D341Med (cell line): ENCODE results near the gene AKIP1.
"Not testable (repeated sequence)": the region's sequence is repeated elsewhere in the genome, so short reads cannot be mapped to it uniquely, and the experiment has no call there.

Experiments used
- DNase-seq: peaks from one replicate; pipeline ENCODE4 v3.0.0; 2012; ENCODE audit warnings: low spot score

The AKIP1 gene

DNA sequence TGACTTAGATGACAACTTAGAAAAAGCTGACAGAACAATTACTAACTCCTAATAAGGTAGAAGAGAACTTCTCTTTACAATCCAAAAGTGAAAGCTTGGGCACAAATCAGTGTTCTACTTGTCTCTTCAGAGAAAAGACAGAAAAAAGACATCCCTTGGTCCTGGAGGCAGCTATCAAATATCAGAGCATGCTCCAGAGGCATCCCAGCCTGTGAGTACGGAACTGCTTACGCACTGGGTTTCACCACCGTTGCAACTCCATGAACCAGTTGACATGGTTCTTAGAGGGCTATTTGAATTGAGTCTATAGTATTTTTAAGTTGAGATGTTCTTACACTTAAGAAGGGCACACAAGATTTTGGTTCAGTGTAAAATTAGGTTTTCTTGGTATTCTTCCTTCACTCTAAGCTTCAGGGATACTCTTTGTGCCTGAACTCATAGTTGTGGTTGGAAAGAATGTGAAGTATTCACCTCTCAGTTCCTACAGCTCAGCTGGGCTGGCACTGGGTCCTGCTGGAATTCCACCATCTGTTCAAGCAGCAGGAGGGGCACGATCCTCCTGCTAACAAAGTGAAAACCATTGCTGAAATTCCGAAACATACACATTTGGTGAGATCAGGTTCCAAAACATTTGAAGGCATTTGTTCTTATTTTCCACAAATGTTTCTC lies 6.3 kb downstream of the AKIP1 start:
- DNase-seq = no peak

DNA sequence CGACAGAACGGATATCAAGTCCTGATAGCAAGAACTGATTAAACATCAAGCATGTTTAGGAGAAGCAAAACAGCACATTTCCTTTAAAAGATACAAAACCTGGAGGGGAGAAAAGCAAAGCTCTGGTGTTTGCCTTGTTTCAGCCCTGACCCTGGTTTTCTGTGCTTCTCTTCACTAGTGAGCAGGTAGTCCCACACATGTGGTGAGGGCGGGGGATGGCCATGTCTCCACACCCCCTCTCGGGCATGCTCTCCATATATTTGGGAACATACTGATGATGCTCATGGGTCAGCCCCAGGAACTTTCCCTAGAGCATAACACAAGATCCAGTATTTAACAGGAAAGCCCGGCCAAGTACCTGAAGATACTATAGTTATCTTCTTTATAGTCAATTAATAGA lies 11.7 kb downstream of the AKIP1 start:
- no peak for DNase-seq

DNA sequence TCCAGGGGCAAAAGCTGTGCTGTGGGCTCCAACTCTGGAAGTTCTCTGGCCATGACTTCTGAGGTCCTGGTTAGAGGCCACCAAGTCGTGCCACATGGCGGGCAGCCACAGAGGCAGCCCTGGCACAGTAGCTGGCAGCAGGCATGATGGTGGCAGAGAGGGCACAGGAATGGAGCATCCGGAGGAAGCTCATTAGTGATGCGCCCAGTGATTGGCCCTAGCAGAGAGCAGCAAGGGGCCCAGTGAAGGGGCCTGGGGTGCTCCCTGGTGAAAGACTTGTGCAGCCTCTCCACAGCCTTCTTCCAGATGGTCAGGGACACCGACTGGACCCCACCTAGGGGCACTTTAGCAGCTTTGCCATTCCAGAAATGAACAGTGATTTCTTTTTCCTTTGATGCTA lies 14.7 kb downstream of the AKIP1 start:
- DNase-seq = no peak

DNA sequence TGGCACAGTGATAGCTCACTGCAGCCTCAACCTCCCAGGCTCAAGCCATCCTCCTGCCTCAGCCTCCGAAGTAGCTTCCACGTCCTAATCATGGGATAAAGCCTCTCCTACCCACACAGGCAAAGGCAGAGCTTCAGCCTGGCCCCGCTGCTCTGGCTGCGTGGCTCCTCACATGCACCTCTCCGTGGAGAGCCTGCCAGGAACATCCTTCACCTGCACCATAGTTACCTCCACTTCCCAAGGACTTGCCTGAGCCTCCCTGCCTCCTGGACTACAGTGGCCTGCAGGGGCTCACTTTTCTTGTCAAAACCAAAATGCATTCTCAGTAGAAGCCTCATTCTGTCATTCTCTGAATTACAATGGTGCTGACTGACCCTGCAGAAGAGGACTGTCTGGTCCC lies 15.2 kb downstream of the AKIP1 start:
- DNase-seq = no peak

DNA sequence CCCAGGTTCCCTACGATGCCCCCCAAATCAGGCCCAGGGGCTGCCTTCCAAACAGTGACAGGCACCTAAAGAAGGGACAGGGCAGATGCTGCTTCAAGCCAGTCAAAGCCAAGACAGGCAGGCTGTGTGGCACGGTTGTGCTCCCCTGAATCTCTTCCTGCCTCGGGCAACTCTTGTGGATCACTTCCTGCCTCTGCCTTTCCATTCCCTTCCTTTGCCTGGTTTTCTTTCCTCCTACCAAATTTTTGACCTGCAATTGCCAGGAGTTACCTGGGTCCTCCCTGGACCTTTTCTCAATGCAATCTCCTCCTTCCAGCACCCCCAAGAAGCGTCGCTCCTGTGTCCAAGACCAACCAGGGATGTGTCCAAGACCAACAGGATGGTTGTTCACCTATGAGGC lies 16.2 kb downstream of the AKIP1 start:
- no peak for DNase-seq

DNA sequence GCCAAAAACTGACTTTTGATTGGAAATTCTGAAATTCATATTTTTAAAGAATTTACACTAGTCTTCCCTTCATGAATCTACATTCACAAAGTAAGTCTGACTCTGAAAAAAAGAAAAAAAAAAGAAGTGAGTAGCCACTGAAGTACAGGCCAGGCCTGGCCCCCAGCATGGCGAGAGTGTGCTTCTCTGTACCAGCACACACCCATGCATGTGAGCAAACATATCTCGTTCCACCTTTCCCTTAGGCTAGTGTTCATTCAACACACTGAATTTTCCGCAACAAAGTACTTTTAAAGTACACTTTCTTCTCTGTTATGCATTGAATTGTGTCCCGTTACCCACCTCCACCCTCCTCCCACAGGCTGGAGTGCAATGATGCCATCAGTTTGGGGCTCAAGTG lies 17.2 kb downstream of the AKIP1 start:
- no peak for DNase-seq

DNA sequence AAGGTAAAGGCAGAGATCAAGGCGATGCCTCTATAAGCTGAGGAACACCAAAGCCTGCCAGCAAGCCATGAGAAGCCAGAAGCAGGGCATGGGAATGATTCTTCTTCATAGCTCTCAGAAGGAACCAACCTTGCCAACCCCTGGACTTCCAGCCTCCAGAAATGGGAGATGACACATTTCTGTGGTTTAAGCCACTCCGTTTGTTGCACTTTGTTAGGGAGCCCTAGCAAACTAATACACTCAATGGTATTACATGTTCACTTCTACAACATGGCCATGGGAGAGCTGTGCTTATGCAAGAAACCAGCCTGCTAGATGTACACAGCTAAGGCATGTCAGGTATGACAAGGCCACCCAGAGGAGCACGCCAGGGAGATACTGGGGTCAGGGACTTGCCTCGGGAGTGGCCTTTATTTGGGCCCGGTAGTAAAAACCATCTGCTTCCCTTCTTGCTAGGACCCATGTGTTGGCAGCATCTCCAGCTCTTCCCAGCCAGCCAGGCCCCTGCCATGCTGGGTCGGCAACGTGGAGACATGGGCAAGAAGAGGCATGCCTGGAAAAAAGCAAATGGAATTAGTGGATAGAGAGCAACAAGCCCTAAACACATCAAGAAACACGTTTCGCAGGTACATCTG lies 18.1 kb downstream of the AKIP1 start:
- no peak for DNase-seq

DNA sequence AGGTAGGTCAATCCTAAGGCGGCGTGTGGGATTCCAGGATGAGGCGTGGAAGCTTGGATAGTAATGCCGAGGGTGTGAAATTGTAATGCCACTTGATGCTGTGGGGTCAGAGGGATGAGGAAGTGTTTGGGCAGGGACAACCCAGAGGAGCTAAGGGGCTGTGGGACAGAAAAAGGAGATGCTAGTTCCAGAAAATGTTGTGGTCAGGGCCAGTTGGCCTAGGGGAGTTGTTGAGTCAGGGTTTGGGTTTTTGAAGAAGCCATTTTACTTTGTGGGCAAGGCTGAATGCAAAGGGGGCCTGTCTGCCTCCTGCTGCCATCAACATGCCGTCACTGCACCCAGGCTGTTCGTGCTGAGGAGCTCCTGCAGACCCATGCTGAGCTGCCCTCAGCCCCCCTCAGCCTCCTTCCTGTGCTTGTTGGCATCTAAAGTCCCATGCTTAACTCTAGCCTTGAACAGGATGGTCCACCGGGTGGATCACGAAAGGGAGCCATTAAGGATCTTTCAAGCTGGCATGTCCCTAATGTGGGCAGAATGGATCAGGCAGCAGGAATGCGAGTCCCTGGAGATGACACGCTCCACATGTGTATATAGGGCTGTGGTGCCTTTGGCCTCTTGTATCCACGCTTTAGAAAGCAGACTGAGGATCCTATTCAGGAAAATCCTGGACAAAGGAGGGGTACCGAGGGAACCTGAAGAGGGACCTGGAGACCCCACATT lies 19.6 kb downstream of the AKIP1 start:
- no peak for DNase-seq

DNA sequence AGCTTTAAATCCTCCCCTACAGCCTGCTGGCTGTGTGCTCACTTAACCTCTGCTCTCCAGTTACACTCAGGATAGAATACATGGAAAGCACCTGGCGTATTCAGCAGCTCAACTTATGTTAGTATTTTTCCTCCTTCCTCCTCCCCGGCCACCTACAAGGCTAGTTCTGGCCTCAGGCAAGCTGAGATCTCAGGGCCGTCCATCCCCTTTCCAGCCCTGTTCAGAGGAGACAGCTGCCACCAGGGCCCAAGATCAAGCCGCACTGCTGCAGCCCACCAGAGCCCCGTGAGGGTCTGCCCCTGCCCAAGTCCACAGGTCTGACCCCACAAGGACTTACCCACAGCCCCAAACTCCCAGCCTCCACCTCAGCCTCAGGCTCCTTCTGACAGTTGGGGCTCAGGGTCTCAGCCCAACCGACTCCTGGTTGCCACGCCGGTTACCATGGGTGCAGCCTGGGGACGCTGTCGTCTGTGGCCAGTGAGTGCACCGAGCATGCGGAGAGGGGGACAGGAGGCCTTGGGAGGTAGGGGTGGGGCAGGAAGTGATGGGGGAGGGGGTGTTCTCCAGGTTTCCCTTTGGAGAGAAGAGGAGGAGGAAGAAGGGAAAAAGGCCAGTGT lies 21.7 kb downstream of the AKIP1 start, which contains the start of gene C11orf16:
C11orf16 (minus strand) TSS at position 384 of the 617 bp plus-strand sequence. CDS start 639 bp downstream, outside the sequence.
- DNase-seq = no peak

DNA sequence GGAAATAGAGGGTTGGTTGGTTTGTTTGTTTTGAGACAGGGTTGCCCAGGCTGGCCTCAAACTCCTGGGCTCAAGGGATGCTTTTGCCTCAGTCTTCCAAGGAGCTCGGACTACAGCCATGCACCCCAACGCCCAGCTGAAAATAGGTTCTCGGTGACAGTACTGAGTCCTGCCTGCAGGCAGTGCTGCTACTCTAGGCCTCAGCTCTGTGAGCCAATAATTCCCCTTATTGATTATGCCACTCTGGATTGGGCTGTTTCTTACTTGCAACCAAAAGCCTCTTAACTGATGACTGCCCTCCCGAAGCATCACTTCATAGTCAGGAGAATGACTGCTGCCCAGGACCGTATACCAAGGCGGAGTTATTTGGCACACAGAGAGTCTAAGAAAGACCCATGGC lies 22.9 kb downstream of the AKIP1 start:
- DNase-seq = no peak

DNA sequence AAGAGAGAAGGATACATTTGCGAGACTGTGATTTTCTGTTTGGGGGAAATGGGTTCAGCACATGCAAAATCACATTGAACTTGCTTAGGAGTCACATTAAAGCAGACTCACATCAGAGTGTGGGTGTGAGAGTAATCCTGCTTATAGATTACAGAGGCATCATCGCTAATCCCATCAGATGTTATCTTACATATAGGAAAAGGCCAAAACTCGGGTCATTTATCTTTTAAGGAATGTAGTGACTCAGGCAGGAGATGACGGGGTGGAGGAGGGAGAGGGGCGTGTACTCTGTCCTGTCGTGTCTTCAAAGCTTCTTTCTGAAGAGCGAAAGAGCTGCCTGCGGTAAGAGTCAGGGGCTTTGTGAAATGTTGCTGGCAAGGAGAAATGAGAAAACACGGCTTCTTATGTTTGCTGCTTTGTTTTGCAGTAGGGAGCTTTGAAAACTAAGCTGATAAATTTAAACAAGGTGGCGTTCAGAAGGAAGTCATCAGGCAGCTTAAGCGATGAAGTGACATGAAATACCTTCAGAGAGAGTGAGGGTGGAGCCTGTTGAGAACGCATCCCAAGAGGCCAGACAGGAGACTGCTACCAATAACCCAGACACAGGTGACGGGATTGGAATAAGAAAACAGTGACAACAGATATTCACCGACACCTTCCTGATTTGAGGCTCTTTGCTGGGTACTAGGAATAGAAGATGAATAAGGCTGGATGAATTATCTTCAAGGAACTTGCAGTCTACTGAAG lies 23.9 kb downstream of the AKIP1 start:
- DNase-seq = no peak

DNA sequence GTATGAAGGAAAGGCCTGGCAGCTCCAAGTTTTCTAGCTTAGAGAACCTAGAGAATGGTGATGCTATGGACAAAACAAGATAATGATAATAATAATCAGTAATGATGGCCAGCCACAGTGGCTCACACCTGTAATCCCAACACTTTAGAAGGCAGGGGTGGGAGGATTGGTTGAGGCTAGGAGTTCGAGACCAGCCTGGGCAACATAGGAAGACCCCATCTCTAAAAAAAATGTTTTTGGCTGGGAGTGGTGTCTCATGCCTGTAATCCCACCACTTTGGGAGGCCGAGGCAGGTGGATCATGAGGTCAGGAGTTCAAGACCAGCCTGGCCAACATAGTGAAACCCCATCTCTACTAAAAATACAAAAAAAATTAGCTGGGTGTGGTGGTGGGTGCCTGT lies 24.8 kb downstream of the AKIP1 start:
- DNase-seq = not testable (repeated sequence)

DNA sequence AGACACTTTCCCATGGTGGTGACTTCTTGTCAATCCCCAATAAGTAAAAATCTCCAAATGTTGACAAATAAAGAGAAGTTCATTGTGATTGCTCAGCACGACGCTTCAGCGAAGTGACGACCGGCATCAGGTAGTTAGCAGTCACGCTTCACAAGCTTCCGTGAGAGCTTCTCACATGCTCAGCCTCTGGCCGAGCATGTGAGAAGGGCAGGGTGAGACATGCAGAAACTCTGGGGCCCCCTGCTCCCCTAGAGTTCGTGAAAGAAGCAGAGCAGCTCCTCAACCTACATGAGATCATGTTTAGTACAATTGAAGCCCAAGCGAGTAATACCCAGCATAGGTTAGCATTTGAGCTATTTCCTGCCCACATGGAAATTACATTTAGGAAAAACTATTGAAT lies 26.2 kb downstream of the AKIP1 start:
- DNase-seq = no peak

DNA sequence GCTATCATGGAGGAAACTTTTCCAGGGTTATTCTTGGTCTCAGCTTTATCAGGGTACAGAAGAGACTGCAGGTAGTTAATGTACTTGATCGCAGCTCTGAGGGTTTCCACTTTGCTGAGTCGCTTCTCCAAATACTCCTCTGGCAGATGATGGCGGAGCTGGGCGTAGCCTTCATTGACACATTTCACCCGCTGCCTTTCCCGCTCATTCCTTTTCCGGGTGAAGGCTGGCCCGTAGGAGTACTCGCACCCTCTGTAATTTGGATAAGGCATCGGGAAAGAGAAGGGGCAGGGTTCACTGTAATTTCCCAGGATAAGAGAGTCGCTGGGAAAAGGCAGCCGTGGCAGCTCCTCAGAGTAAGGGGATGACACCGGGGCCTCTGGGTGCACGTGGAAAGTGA lies 26.7 kb downstream of the AKIP1 start:
- no peak for DNase-seq

DNA sequence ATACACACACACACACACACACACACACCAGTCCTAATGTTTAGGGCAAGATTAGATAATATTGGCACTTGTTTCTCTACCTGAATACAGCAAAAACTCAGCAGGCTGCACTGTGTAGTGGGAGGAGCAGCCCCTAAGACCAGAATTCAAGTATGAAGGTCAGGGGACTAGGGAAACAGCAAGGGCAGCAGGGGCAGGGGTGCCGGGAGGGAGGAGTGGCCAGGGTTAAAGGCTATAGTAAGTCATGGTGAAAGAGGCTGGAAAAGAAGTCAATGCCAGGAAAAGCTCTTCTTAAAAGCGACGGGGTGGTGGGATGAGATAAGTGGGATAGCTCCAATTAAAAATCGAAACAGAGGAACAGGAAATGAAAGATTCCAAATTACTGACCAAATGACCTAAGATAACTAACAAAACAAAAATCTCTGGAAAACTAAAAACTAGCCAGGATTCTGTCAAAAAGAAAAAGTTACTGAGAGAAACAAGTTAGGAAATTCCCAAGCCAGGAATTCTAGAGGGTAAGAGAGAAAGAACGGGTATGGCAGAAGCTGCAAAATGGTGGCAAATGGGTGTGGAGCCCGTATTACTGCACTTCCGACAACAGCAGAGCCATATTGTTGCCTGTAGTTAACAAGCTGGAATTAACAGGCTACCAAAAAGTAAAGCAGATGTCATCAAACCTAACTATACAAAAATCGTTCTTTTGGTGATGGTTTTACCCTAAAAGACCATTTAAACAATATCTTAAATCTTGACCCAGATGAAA lies 30.5 kb downstream of the AKIP1 start:
- DNase-seq = no peak

DNA sequence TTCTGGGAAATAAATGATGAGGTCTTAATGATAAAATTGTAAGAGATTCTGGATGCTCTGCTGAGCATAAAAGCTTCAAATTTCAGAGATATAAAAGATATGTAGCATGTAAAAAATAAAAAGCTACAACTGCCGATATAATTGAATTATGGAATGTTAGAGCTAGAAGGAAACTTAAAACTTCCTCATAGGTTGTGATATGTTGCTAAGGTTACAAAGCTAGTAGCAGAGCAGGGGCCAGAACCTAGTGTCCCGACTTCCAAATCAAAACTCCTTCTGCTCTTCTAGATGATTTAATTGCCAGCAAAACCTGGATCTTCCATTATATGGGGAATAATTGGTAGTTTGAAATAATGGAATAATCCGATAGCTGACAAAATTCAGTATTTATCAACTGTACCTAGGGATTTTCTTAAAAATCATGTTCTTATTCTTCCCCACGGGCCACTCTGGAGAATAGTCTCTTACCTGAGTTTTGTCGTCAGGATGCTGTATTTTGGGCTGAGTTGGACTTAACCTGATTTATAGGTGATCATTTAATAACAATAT lies 31.6 kb downstream of the AKIP1 start, which contains the start of gene ASCL3:
ASCL3 (minus strand) TSS at position 499 of the 549 bp plus-strand sequence. CDS start 4,855 bp downstream, outside the sequence.
- DNase-seq = no peak

DNA sequence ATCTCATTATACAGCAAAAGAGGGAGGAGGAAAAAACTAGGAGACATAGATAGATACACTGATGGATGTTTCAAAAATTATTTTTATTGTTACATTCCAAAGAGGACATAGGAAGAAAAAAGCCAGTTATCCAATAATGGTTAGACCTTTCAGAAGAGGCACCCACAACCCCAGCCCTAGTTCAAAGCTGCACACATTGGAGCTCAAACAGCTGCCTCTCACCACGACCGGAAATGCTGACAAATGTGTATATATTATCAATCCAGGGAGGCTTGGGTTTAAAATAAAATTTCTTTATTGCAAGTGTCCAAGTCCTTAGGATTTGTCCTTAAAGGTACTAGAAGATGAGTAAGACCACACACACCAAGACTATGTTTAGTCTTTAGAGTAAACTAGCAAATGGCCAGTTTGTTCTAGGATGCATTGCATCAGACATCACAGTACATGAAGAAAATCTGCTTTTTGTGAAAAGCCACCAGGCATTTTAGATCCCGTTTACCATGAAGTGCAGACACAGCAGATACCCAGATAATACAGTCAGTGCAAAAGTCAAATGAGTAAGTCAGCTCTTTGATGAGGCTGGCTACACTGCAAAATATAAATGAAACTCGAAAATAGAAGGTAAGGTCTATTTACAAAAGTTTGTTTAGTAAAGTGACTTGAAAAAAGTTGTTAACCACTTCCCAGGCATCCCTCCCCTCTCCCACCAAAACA lies 36.4 kb downstream of the AKIP1 start:
- no peak for DNase-seq

DNA sequence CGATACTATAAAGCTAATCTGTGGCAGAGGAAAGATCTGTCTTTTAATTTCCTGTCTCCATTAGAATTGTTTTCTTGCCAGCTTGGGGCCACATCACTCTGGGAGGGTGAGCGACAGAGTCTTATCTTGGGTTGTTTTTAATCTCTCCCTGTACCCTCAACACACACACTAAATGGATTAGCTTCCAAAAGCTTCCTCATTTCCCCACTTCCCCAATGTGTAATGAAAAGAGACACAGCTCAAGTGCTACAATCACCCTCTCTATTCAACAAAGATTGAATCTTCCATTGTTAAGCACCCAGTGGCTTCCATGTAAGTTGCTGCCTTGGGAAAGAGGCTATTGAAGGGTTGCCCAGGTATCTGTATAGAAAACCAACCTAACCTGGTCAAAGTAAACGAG lies 37.9 kb downstream of the AKIP1 start:
- DNase-seq = no peak

DNA sequence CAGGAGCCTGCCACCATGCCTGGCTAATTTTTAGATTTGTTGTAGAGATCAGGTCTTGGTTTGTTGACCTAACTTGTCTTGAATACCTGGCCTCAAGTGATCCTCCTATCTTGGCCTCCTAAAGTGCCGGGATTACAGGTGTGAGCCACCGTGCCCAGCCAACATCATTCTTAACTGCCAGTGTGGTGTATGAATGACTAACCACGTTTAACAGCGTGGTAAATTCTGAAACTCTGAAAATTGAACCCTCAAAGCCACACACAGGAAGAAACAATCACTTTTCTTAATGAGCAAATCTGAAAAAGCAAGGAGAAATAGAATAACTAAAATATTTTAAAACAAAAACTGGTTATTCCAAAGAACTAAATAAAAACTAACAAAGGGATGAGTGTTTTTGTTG lies 45.9 kb downstream of the AKIP1 start:
- no peak for DNase-seq

DNA sequence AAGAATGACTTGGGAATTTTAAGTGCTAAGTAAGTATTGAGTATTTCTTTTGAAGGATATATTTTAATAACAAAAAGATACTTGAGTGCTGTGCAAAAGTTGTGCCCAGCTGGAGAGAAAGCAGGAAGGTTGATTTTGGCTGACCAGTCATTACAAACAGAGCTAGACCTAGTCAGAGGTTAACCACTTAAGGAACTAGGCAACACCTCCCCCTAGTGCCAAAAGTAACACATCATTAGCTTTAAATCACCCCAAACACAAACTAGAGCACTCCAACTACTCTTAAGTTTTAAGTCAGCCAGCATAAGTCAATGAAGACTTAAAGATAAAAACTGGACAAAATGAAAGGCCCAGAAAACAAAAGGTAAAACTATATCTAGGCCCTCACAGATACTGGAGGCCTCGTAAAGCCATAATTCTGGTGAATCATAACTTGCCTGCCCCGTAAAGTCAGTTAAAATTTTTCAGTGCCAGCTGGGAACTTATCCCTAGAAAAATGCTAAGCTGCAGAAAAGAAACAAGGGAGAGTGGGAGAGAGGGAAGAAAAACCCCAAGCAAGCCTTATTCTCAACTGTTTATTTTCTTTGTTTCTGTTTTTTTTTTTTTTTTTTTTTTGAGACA lies 48.7 kb downstream of the AKIP1 start:
- DNase-seq = peak; percentile 56
